NCI-H526 treated with DMSO at 0.1 percent for 48 hours (cell line): Measurements from ENCODE around the gene ELL.

ENCODE experiments used
- DNase-seq: peaks from one replicate; lab custom pipeline; 2025; lab: John Stamatoyannopoulos, UW

Gene ELL

GRCh38 chr19:18445262-18445948, 76.5 kb downstream of the ELL start:
- DNase-seq = no peak

- DNase-seq = no peak
Observed at GRCh38 chr19:18444513-18444912, 77.4 kb downstream of the ELL start.

- DNase-seq = no peak
Observed at GRCh38 chr19:18443831-18444230, 78.0 kb downstream of the ELL start.

- no peak for DNase-seq
Observed at GRCh38 chr19:18443406-18443805, 78.5 kb downstream of the ELL start.

GRCh38 chr19:18442941-18443340, 78.9 kb downstream of the ELL start:
- no peak for DNase-seq

GRCh38 chr19:18441804-18442788, 79.8 kb downstream of the ELL start:
- no peak for DNase-seq

GRCh38 chr19:18440936-18441803, 80.7 kb downstream of the ELL start:
- DNase-seq = no peak

GRCh38 chr19:18440415-18440877, 81.4 kb downstream of the ELL start:
- DNase-seq = no peak

- DNase-seq = no peak
Observed at GRCh38 chr19:18439910-18440237, 82.0 kb downstream of the ELL start.

GRCh38 chr19:18439025-18439909, 82.6 kb downstream of the ELL start:
- no peak for DNase-seq

GRCh38 chr19:18438331-18439024, 83.4 kb downstream of the ELL start:
- DNase-seq = no peak

GRCh38 chr19:18437491-18438330, 84.2 kb downstream of the ELL start, which contains the start of gene ISYNA1:
TSS of gene ISYNA1 (minus strand) at chr19:18438133. CDS start at chr19:18437979, 154 bp downstream.
- DNase-seq = no peak

GRCh38 chr19:18436671-18437490, 85.0 kb downstream of the ELL start:
- peak; percentile 28 for DNase-seq

GRCh38 chr19:18435842-18436670, 85.8 kb downstream of the ELL start:
- no peak for DNase-seq

- DNase-seq = no peak
Observed at GRCh38 chr19:18435178-18435841, 86.6 kb downstream of the ELL start.

- no peak for DNase-seq
Observed at GRCh38 chr19:18434411-18435175, 87.3 kb downstream of the ELL start.
